HepG2 (cell line): ENCODE measurements around the gene APOBEC3H. TPM values are rescaled to one million over a fixed set of nuclear protein-coding genes. Genes with fewer than 3 reads are reported as not detected.

ENCODE experiments used
- CBX2 ChIP-seq, 2 experiments: fragments of 200-600 bp in 1 of 2; sonication (generic); formaldehyde crosslinking in 1 of 2; IDR thresholded peaks; 2 replicates each; pipeline versions ENCODE4 v1.7.0 to v1.8.1; 2018 to 2022; ENCODE audit warnings: low read depth in 2 of 2, low read length in 1 of 2, mild to moderate bottlenecking in 1 of 2, missing genetic modification reagents in 1 of 2
- FOSL1 ChIP-seq: sonication (generic); formaldehyde crosslinking; IDR thresholded peaks from 2 replicates; pipeline ENCODE4 v1.9.0; 2021; ENCODE audit warnings: missing genetic modification reagents, borderline replicate concordance
- FOXP1 ChIP-seq, 2 experiments: fragments of 450-650 bp in 1 of 2; IDR thresholded peaks; 2 replicates each; pipeline ENCODE4 v1.6.1; 2017 to 2018; ENCODE audit warnings: antibody characterized with exemption in 1 of 2
- FOXP4 ChIP-seq: sonication (generic); formaldehyde crosslinking; IDR thresholded peaks from 2 replicates; pipeline ENCODE4 v1.4.0; 2020; ENCODE audit warnings: missing genetic modification reagents
- GATAD2A ChIP-seq: IDR thresholded peaks from 2 replicates; pipeline ENCODE4 v1.6.1; 2016
- HINFP ChIP-seq: sonication (generic); formaldehyde crosslinking; IDR thresholded peaks from 2 replicates; pipeline ENCODE4 v1.4.0; 2020; ENCODE audit warnings: low read depth, mild to moderate bottlenecking, missing genetic modification reagents
- MLLT10 ChIP-seq: sonication (generic); formaldehyde crosslinking; IDR thresholded peaks from 2 replicates; pipeline ENCODE4 v1.4.0; 2020; ENCODE audit warnings: missing genetic modification reagents
- NFAT5 ChIP-seq: sonication (generic); formaldehyde crosslinking; IDR thresholded peaks from 2 replicates; pipeline ENCODE4 v1.4.0; 2020; ENCODE audit warnings: missing genetic modification reagents
- NFIB ChIP-seq: sonication (generic); formaldehyde crosslinking; IDR thresholded peaks from 2 replicates; pipeline ENCODE4 v1.9.0; 2021; ENCODE audit warnings: missing genetic modification reagents, mild to moderate bottlenecking, borderline replicate concordance
- RORA ChIP-seq: sonication (generic); formaldehyde crosslinking; IDR thresholded peaks from 2 replicates; pipeline ENCODE4 v1.5.0; 2020; ENCODE audit warnings: mild to moderate bottlenecking, missing genetic modification reagents, moderate library complexity
- SIX4 ChIP-seq: sonication (generic); formaldehyde crosslinking; IDR thresholded peaks from 2 replicates; pipeline ENCODE4 v1.4.0; 2020; ENCODE audit warnings: missing genetic modification reagents
- STAT6 ChIP-seq: sonication (generic); formaldehyde crosslinking; IDR thresholded peaks from 2 replicates; pipeline ENCODE4 v1.4.0; 2020; ENCODE audit warnings: missing genetic modification reagents, mild to moderate bottlenecking, borderline replicate concordance
- ZNF205 ChIP-seq: IDR thresholded peaks from 2 replicates; pipeline ENCODE4 v1.6.1; 2018; ENCODE audit warnings: missing biosample characterization, missing genetic modification reagents
- ZNF382 ChIP-seq: sonication (generic); formaldehyde crosslinking; IDR thresholded peaks from 2 replicates; pipeline ENCODE4 v1.5.0; 2020; ENCODE audit warnings: missing genetic modification reagents, mild to moderate bottlenecking, borderline replicate concordance
- polyA plus RNA-seq, 8 experiments: library from polyadenylated mRNA; depleted of rRNA in 3 of 8; stranded (reverse) in 7 of 8; unstranded in 1 of 8; fragments of >200 nt; fragmentation: Illumina TruSeq in 4 of 8; extraction: Trizol in 4 of 8; gene quantifications; 2 replicates each; pipeline versions ENCODE4 v1.2.1 to v1.2.3, GENCODE V29; 2011 to 2016; ENCODE audit warnings: low read depth in 4 of 8, missing spikeins in 1 of 8, mixed read lengths in 1 of 8; ENCODE audit not compliant: insufficient read depth in 1 of 8
- total RNA-seq, 5 experiments: library from RNA; depleted of rRNA; stranded (reverse); fragments of >200 nt; fragmentation: Illumina TruSeq; extraction: Trizol; gene quantifications; 2 replicates each; pipeline ENCODE4 v1.2.3, GENCODE V29; 2016; ENCODE audit warnings: low read depth in 1 of 5

The APOBEC3H gene
- total and polyA plus RNA-seq, 2 of the 13 experiments (the other 11 are each of a cell fraction or from before 2014, with no cell fraction given): 0.18 to 0.31 TPM

- TF ChIP-seq HINFP: no peak
- TF ChIP-seq RORA (CRISPR knock-in tag): no peak
- no peak for TF ChIP-seq ZNF382 (CRISPR knock-in tag)
- TF ChIP-seq NFAT5: no peak
- TF ChIP-seq GATAD2A (CRISPR knock-in tag): no peak
- TF ChIP-seq ZNF205 (CRISPR knock-in tag): no peak
- no peak for TF ChIP-seq CBX2 (IDR thresholded peaks at IDR 0.05; ENCODE audit: low read depth, low read length)
- TF ChIP-seq CBX2 (CRISPR knock-in tag; IDR thresholded peaks at IDR 0.05; ENCODE audit: low read depth): no peak
- TF ChIP-seq FOSL1 (CRISPR knock-in tag): no peak
- no peak for TF ChIP-seq FOXP1 (IDR thresholded peaks at IDR 0.05)
- no peak for TF ChIP-seq FOXP1 (CRISPR knock-in tag; IDR thresholded peaks at IDR 0.05)
- no peak for TF ChIP-seq STAT6 (CRISPR knock-in tag)
- TF ChIP-seq MLLT10 (CRISPR knock-in tag): no peak
- no peak for TF ChIP-seq NFIB
- no peak for TF ChIP-seq FOXP4 (CRISPR knock-in tag)
- TF ChIP-seq SIX4: no peak
Measured at GRCh38 chr22:39101226-39101625, 4.2 kb downstream of the APOBEC3H start (continued).
